AG04450 (cell line): ENCODE results near the gene TRMT1. TPM values are rescaled to one million over a fixed set of nuclear protein-coding genes. Genes with fewer than 3 reads are reported as not detected.

Source experiments
- CTCF ChIA-PET: fragments of 300-600, 350-600 bp; formaldehyde crosslinking; extraction: SDS; loops from one replicate; lab custom pipeline; 2022; ENCODE audit warnings: antibody characterized with exemption, inconsistent platforms; lab: Charles Lee
- POLR2A ChIA-PET: fragments of 350-600 bp; formaldehyde crosslinking; extraction: SDS; loops from one replicate; lab custom pipeline; 2021; ENCODE audit warnings: antibody characterized with exemption, inconsistent platforms; lab: Yijun Ruan, JAX
- DNase-seq: peaks from one replicate; pipeline ENCODE4 v3.0.0-alpha.2; 2011; ENCODE audit warnings: low read depth, low spot score
- H3K27ac ChIP-seq: one replicate; pipeline ENCODE4 v1.5.1; 2012; ENCODE audit warnings: low read depth, low read length, control low read depth
- H3K27me3 ChIP-seq: one replicate; pipeline ENCODE4 v1.6.0; 2012; ENCODE audit warnings: low read length; ENCODE audit not compliant: control insufficient read depth, insufficient read depth
- H3K4me3 ChIP-seq: 2 replicates; pipeline ENCODE4 v1.5.1; 2011; ENCODE audit warnings: mild to moderate bottlenecking, low read depth, low read length, control low read depth
- H3K9me3 ChIP-seq: 2 replicates; pipeline ENCODE4 v1.5.1; 2012; ENCODE audit warnings: low read length; ENCODE audit not compliant: control insufficient read depth, insufficient read depth
- CTCF ChIP-seq: IDR thresholded peaks from 2 replicates; pipeline ENCODE4 v1.5.1; 2011; ENCODE audit warnings: low read depth, low read length, control low read depth, inconsistent platforms
- polyA plus RNA-seq: library from polyadenylated mRNA; depleted of rRNA; stranded (reverse); fragments of >200 nt; gene quantifications from 2 replicates; pipeline ENCODE4 v1.2.3, GENCODE V29; 2011

The TRMT1 gene
- polyA plus RNA-seq, 1 experiment, result 17.3 TPM

- no peak for DNase-seq
- Histone ChIP-seq H3K27ac (peak overlapping the region; percentile 61), H3K9me3 (no peaks in the 10 kb centered on the region), H3K27me3 (no peaks in the 10 kb centered on the region), H3K4me3 (no peak overlapping the region)
- ChIA-PET CTCF (interaction anchor here (0.6 to 6.0 kb wide), 31 partner anchors 8 to 533 kb away, joined by 3 to 86 read pairs (median 10); no protein-coding TSS in a partner anchor), POLR2A (interaction anchor here (0.7 to 1.6 kb wide), 5 partner anchors 27 to 77 kb away, joined by 3 to 11 read pairs (median 4); no protein-coding TSS in a partner anchor)
- TF ChIP-seq CTCF, result no peak
Measured at GRCh38 chr19:13060233-13060963, 56.1 kb downstream of the TRMT1 start.

- H3K27ac ChIP-seq, result no peak overlapping the region
- TF ChIP-seq CTCF, result no peak
- ChIA-PET CTCF (interaction anchor here (1.4 to 6.9 kb wide), 6 partner anchors 26 to 93 kb away, joined by 6 to 86 read pairs (median 67); no protein-coding TSS in a partner anchor), POLR2A (interaction anchor here (0.7 to 1.1 kb wide), 3 partner anchors 25 to 56 kb away, joined by 4 to 20 read pairs (median 5); no protein-coding TSS in a partner anchor)
- no peak for DNase-seq
- H3K4me3 ChIP-seq, result no peak overlapping the region
- no peaks in the 10 kb centered on the region for H3K9me3 ChIP-seq
- no peaks in the 10 kb centered on the region for H3K27me3 ChIP-seq
Measured at GRCh38 chr19:13058951-13059660, 57.4 kb downstream of the TRMT1 start.

- Histone ChIP-seq H3K27me3 (no peaks in the 10 kb centered on the region), H3K27ac (peak overlapping the region; percentile 52), H3K4me3 (no peak overlapping the region), H3K9me3 (no peaks in the 10 kb centered on the region)
- no peak for TF ChIP-seq CTCF
- DNase-seq, result no peak
- ChIA-PET POLR2A (interaction anchor here (0.6 to 1.2 kb wide), 4 partner anchors 21 to 54 kb away, joined by 3 to 20 read pairs (median 4); no protein-coding TSS in a partner anchor), CTCF (interaction anchor here (0.7 to 6.9 kb wide), 4 partner anchors 26 to 92 kb away, joined by 4 to 66 read pairs (median 30); no protein-coding TSS in a partner anchor)
Measured at GRCh38 chr19:13057744-13058143, 58.8 kb downstream of the TRMT1 start.

- TF ChIP-seq CTCF, result no peak
- ChIA-PET CTCF (interaction anchor here (0.7 to 6.9 kb wide), 4 partner anchors 25 to 91 kb away, joined by 4 to 66 read pairs (median 30); no protein-coding TSS in a partner anchor), POLR2A (interaction anchor here (0.6 to 1.2 kb wide), 2 partner anchors 35 to 656 kb away, joined by 3 read pairs; no protein-coding TSS in a partner anchor)
- no peak for DNase-seq
- Histone ChIP-seq H3K27ac (peak overlapping the region; percentile 52), H3K27me3 (no peaks in the 10 kb centered on the region), H3K4me3 (peak overlapping the region; percentile 4; the same call in 1 of the 2 replicates), H3K9me3 (no peaks in the 10 kb centered on the region)
Measured at GRCh38 chr19:13057147-13057572, 59.4 kb downstream of the TRMT1 start.
